Fibroblast of lung (primary cell): ENCODE measurements around the gene NKRF. TPM values are rescaled to one million over a fixed set of nuclear protein-coding genes. Genes with fewer than 3 reads are reported as not detected.

ENCODE experiments used
- DNase-seq, 2 donors: peaks; one replicate each; pipeline versions ENCODE4 v3.0.0 to v3.0.0-alpha.2; 2010; ENCODE audit warnings: low read depth in 2 of 2
- H2AFZ ChIP-seq: 2 replicates; pipeline ENCODE4 v1.5.1; 2012; ENCODE audit warnings: low read length, control low read depth, inconsistent platforms
- H3K27ac ChIP-seq: 2 replicates; pipeline ENCODE4 v1.5.1; 2011; ENCODE audit warnings: low read length, control low read depth; ENCODE audit not compliant: insufficient read depth
- H3K27me3 ChIP-seq: 2 replicates; pipeline ENCODE4 v1.5.1; 2011; ENCODE audit warnings: mild to moderate bottlenecking, low read length; ENCODE audit not compliant: control insufficient read depth, insufficient read depth
- H3K36me3 ChIP-seq: 2 replicates; pipeline ENCODE4 v1.5.1; 2011; ENCODE audit warnings: low read length; ENCODE audit not compliant: control insufficient read depth, insufficient read depth
- H3K4me1 ChIP-seq: 2 replicates; pipeline ENCODE4 v1.5.1; 2011; ENCODE audit warnings: low read length; ENCODE audit not compliant: control insufficient read depth, insufficient read depth; ENCODE audit errors: extremely low read depth
- H3K4me2 ChIP-seq: 2 replicates; pipeline ENCODE4 v1.5.1; 2011; ENCODE audit warnings: low read length, control low read depth; ENCODE audit not compliant: insufficient read depth; ENCODE audit errors: extremely low read depth
- H3K4me3 ChIP-seq, 4 experiments: fragments of 200-600 bp in 1 of 4; sonication (generic) in 1 of 4; replicated peaks in 1 of 4; 2 replicates each; pipeline ENCODE4 v1.5.1; 2011 to 2016; ENCODE audit warnings: low read length in 4 of 4, low read depth in 3 of 4, mild to moderate bottlenecking in 3 of 4, control low read depth in 2 of 4, inconsistent platforms in 1 of 4, mixed read lengths in 1 of 4; ENCODE audit not compliant: insufficient read depth in 1 of 4; ENCODE audit errors: control extremely low read depth in 1 of 4
- H3K79me2 ChIP-seq: 2 replicates; pipeline ENCODE4 v1.5.1; 2012; ENCODE audit warnings: mild to moderate bottlenecking, low read length, inconsistent platforms; ENCODE audit not compliant: control insufficient read depth, insufficient read depth
- H3K9ac ChIP-seq: 2 replicates; pipeline ENCODE4 v1.5.1; 2011; ENCODE audit warnings: mild to moderate bottlenecking, low read length, control low read depth; ENCODE audit not compliant: insufficient read depth
- H3K9me3 ChIP-seq: 2 replicates; pipeline ENCODE4 v1.5.1; 2012; ENCODE audit warnings: low read depth, low read length; ENCODE audit not compliant: control insufficient read depth, insufficient read depth
- H4K20me1 ChIP-seq: 2 replicates; pipeline ENCODE4 v1.5.1; 2011; ENCODE audit warnings: low read length; ENCODE audit not compliant: control insufficient read depth, insufficient read depth; ENCODE audit errors: extremely low read depth
- EZH2 ChIP-seq: IDR thresholded peaks from 2 replicates; pipeline ENCODE4 v1.5.1; 2012; ENCODE audit warnings: low read length, control low read depth, mild to moderate bottlenecking; ENCODE audit errors: missing control alignments
- polyA plus RNA-seq, 2 donors: library from polyadenylated mRNA; depleted of rRNA in 1 of 2; stranded (reverse) in 1 of 2; unstranded in 1 of 2; fragments of >200 nt; gene quantifications; 2 replicates each; pipeline ENCODE4 v1.2.1, GENCODE V29; 2011 to 2012; ENCODE audit warnings: missing spikeins in 1 of 2
- total RNA-seq: library from RNA; depleted of rRNA; stranded (reverse); fragments of >200 nt; gene quantifications from 2 replicates; pipeline ENCODE4 v1.2.1, GENCODE V29; 2014
- TF ChIP-seq, protein P1 (sequence below), 2 donors: IDR thresholded peaks in 1 of 2; conservative IDR thresholded peaks in 1 of 2; 1 replicate in 1 of 2; 2 replicates in 1 of 2; pipeline ENCODE4 v1.5.1; 2011 to 2012; ENCODE audit warnings: low read length in 2 of 2, control low read depth in 1 of 2, inconsistent platforms in 1 of 2, low read depth in 1 of 2, mild to moderate bottlenecking in 1 of 2

The NKRF gene
- total and polyA plus RNA-seq, 2 donors (not counting 1 experiment from before 2014, with no cell fraction given) = 4.1 to 7.1 TPM

DNA sequence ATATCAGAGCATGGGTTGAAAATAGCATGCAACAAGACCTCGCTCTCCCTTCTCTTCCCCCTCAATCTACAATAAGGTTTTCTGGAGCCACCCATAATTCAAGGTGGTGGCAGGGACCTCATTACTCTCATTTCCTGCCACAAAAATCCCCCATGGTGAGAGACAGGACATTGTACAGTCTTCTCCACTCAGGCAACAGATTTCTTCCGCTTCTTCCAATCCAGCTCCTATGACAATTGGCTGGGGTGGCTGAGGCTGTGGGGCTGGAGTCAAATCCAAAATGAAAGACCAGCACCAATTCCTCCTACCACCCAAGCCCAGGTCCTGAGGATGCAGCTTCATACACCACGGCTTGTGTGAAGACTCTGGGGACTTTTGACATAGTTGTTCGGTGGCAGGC is 40.3 kb upstream of the NKRF start:
- no peaks in the 10 kb centered on the region for H3K4me1 ChIP-seq
- H3K4me2 ChIP-seq = no peak overlapping the region
- no peak overlapping the region for H3K4me3 ChIP-seq
- H3K27me3 ChIP-seq = no peaks in the 10 kb centered on the region
- no peak overlapping the region for H3K27ac ChIP-seq
- no peaks in the 10 kb centered on the region for H4K20me1 ChIP-seq
- no peak overlapping the region for H3K9ac ChIP-seq
- TF ChIP-seq EZH2 = no peak
- TF ChIP-seq, protein P1, sequence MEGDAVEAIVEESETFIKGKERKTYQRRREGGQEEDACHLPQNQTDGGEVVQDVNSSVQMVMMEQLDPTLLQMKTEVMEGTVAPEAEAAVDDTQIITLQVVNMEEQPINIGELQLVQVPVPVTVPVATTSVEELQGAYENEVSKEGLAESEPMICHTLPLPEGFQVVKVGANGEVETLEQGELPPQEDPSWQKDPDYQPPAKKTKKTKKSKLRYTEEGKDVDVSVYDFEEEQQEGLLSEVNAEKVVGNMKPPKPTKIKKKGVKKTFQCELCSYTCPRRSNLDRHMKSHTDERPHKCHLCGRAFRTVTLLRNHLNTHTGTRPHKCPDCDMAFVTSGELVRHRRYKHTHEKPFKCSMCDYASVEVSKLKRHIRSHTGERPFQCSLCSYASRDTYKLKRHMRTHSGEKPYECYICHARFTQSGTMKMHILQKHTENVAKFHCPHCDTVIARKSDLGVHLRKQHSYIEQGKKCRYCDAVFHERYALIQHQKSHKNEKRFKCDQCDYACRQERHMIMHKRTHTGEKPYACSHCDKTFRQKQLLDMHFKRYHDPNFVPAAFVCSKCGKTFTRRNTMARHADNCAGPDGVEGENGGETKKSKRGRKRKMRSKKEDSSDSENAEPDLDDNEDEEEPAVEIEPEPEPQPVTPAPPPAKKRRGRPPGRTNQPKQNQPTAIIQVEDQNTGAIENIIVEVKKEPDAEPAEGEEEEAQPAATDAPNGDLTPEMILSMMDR (conservative IDR thresholded peaks at IDR 0.05 in 1 of 2, IDR thresholded peaks at IDR 0.05 in 1 of 2; ENCODE audit: low read depth in 1 of 2, low read length in 2 of 2) = no peak
- no peak for DNase-seq
- no peaks in the 10 kb centered on the region for H3K36me3 ChIP-seq
- H3K9me3 ChIP-seq = no peaks in the 10 kb centered on the region
- no peaks in the 10 kb centered on the region for H3K79me2 ChIP-seq
- H2AFZ ChIP-seq = no peak overlapping the region

- TF ChIP-seq, protein P1 (conservative IDR thresholded peaks at IDR 0.05 in 1 of 2, IDR thresholded peaks at IDR 0.05 in 1 of 2; ENCODE audit: low read depth in 1 of 2, low read length in 2 of 2) = no peak
- TF ChIP-seq EZH2 = no peak
- no peak overlapping the region for H2AFZ ChIP-seq
- H4K20me1 ChIP-seq = no peaks in the 10 kb centered on the region
- H3K4me1 ChIP-seq = no peaks in the 10 kb centered on the region
- no peaks in the 10 kb centered on the region for H3K36me3 ChIP-seq
- no peak overlapping the region for H3K9ac ChIP-seq
- H3K79me2 ChIP-seq = no peaks in the 10 kb centered on the region
- no peak overlapping the region for H3K4me2 ChIP-seq
- H3K27ac ChIP-seq = no peak overlapping the region
- no peak for DNase-seq
- H3K9me3 ChIP-seq = no peaks in the 10 kb centered on the region
- no peak overlapping the region for H3K4me3 ChIP-seq
- no peaks in the 10 kb centered on the region for H3K27me3 ChIP-seq
Observed at GRCh38 chrX:119643696-119644095, 37.5 kb upstream of the NKRF start.

DNA sequence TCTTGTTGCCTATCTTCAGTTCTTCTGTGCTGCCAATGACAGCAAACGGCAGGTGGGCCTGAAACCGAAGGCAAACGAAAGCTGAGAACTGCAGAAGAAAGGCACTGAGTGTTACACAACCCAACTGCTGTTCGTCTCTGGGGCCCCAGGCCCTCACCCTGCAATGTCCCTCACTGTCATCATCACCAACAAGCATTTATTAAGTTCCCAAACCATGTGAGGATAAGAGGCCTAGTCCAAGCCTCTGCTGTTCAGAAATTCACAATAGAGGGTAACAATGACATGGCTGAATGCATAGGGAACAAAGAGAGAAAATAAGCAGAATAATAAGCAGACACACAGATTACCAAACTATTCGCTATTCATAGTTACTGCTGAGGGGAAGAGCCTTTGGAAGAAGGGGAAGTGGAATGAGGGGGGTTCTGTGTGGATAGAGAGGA is 34.5 kb upstream of the NKRF start:
- TF ChIP-seq, protein P1 (conservative IDR thresholded peaks at IDR 0.05 in 1 of 2, IDR thresholded peaks at IDR 0.05 in 1 of 2; ENCODE audit: low read depth in 1 of 2, low read length in 2 of 2) = no peak
- TF ChIP-seq EZH2 = no peak
- no peak overlapping the region for H2AFZ ChIP-seq
- no peaks in the 10 kb centered on the region for H3K36me3 ChIP-seq
- no peaks in the 10 kb centered on the region for H3K4me1 ChIP-seq
- no peak overlapping the region for H3K27ac ChIP-seq
- no peak for DNase-seq
- no peaks in the 10 kb centered on the region for H4K20me1 ChIP-seq
- no peaks in the 10 kb centered on the region for H3K9me3 ChIP-seq
- H3K9ac ChIP-seq = no peak overlapping the region
- H3K27me3 ChIP-seq = no peaks in the 10 kb centered on the region
- no peak overlapping the region for H3K4me2 ChIP-seq
- no peak overlapping the region for H3K4me3 ChIP-seq
- no peaks in the 10 kb centered on the region for H3K79me2 ChIP-seq
